ENCODE results near the gene MYL2.
"Not testable (repeated sequence)": the region's sequence is repeated elsewhere in the genome, so short reads cannot be mapped to it uniquely, and the experiment has no call there.

MYL2 gene

GRCh38 chr12:110920324-110920910, at the start of gene MYL2:
MYL2 (minus strand) TSS chr12:110920579; CDS start chr12:110920529, 50 bp downstream.
- DNase-seq (ENCODE audit: low read depth): no peak

GRCh38 chr12:110966081-110966760, 45.8 kb upstream of the MYL2 start:
- no peak for DNase-seq (ENCODE audit: low read depth)

- DNase-seq (ENCODE audit: low read depth): no peak
These were observed 45.2 kb upstream of the MYL2 start for GRCh38 chr12:110965574-110965973.

GRCh38 chr12:110960795-110961194, 40.4 kb upstream of the MYL2 start:
- DNase-seq (ENCODE audit: low read depth): no peak

- DNase-seq (ENCODE audit: low read depth): no peak
These were observed 37.3 kb upstream of the MYL2 start for GRCh38 chr12:110957652-110958051.

GRCh38 chr12:110957159-110957558, 36.8 kb upstream of the MYL2 start:
- DNase-seq (ENCODE audit: low read depth): no peak

GRCh38 chr12:110950867-110951266, 30.5 kb upstream of the MYL2 start:
- not testable (repeated sequence) for DNase-seq (ENCODE audit: low read depth)

- DNase-seq (ENCODE audit: low read depth): not testable (repeated sequence)
These were observed 30.1 kb upstream of the MYL2 start for GRCh38 chr12:110950466-110950865.

GRCh38 chr12:110948041-110948440, 27.7 kb upstream of the MYL2 start:
- DNase-seq (ENCODE audit: low read depth): no peak

GRCh38 chr12:110943373-110943772, 23.0 kb upstream of the MYL2 start:
- no peak for DNase-seq (ENCODE audit: low read depth)

- no peak for DNase-seq (ENCODE audit: low read depth)
These were observed 21.0 kb upstream of the MYL2 start for GRCh38 chr12:110941391-110941790.

- DNase-seq (ENCODE audit: low read depth): no peak
These were observed 20.6 kb upstream of the MYL2 start for GRCh38 chr12:110940933-110941332.

- no peak for DNase-seq (ENCODE audit: low read depth)
These were observed 19.9 kb upstream of the MYL2 start for GRCh38 chr12:110940296-110940695.

- peak; percentile 33 for DNase-seq (ENCODE audit: low read depth)
These were observed 16.8 kb upstream of the MYL2 start for GRCh38 chr12:110937104-110937641.

- no peak for DNase-seq (ENCODE audit: low read depth)
These were observed 16.2 kb upstream of the MYL2 start for GRCh38 chr12:110936367-110937103.

- no peak for DNase-seq (ENCODE audit: low read depth)
These were observed 15.2 kb upstream of the MYL2 start for GRCh38 chr12:110935588-110935987.

GRCh38 chr12:110934093-110934852, 13.9 kb upstream of the MYL2 start:
- DNase-seq (ENCODE audit: low read depth): no peak

GRCh38 chr12:110933326-110933974, 13.1 kb upstream of the MYL2 start:
- DNase-seq (ENCODE audit: low read depth): no peak

GRCh38 chr12:110932046-110932445, 11.7 kb upstream of the MYL2 start:
- DNase-seq (ENCODE audit: low read depth): no peak

GRCh38 chr12:110931315-110931728, 10.9 kb upstream of the MYL2 start:
- DNase-seq (ENCODE audit: low read depth): no peak

Data from activated gamma-delta T cell treated with anti-CD3 and anti-CD28 coated beads, Interleukin-2, amount 50 U/mL, for 16 hours (primary cell).